Measurements from ENCODE around the gene UGGT1.

GRCh38 chr2:128076461-128077106 is 14.4 kb upstream of the UGGT1 start:
- TF ChIP-seq POLR2A (IDR thresholded peaks at IDR 0.05) (no peak), POLR2AphosphoS5 (IDR thresholded peaks at IDR 0.05) (no peak)
- TF ChIP-seq, protein P1, sequence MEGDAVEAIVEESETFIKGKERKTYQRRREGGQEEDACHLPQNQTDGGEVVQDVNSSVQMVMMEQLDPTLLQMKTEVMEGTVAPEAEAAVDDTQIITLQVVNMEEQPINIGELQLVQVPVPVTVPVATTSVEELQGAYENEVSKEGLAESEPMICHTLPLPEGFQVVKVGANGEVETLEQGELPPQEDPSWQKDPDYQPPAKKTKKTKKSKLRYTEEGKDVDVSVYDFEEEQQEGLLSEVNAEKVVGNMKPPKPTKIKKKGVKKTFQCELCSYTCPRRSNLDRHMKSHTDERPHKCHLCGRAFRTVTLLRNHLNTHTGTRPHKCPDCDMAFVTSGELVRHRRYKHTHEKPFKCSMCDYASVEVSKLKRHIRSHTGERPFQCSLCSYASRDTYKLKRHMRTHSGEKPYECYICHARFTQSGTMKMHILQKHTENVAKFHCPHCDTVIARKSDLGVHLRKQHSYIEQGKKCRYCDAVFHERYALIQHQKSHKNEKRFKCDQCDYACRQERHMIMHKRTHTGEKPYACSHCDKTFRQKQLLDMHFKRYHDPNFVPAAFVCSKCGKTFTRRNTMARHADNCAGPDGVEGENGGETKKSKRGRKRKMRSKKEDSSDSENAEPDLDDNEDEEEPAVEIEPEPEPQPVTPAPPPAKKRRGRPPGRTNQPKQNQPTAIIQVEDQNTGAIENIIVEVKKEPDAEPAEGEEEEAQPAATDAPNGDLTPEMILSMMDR (IDR thresholded peaks at IDR 0.05) = no peak
